Thyroid gland (tissue), 4 donors: Measurements from ENCODE around the gene KLHL11. TPM values are rescaled to one million over a fixed set of nuclear protein-coding genes. Genes with fewer than 3 reads are reported as not detected.

ENCODE experiments used
- DNase-seq, 2 donors: peaks; one replicate each; pipeline ENCODE4 v3.0.0-alpha.2; 2019
- H3K27ac ChIP-seq, 3 donors: fragments of 200-600 bp; sonication (generic); 1 replicate in 2 of 3; 2 replicates in 1 of 3; pipeline ENCODE4 v1.5.1; 2016 to 2019; ENCODE audit warnings: mild to moderate bottlenecking in 1 of 3, moderate library complexity in 1 of 3
- H3K27me3 ChIP-seq: fragments of 200-600 bp; sonication (generic); one replicate; pipeline ENCODE4 v1.5.1; 2019
- H3K36me3 ChIP-seq, 2 donors: fragments of 200-600 bp; sonication (generic); one replicate each; pipeline ENCODE4 v1.5.1; 2016 to 2019
- H3K4me1 ChIP-seq, 2 donors: fragments of 200-600 bp; sonication (generic); one replicate each; pipeline ENCODE4 v1.5.1; 2017 to 2019
- H3K4me3 ChIP-seq, 3 donors: fragments of 200-600 bp; sonication (generic); replicated peaks in 1 of 3; 1 replicate in 2 of 3; 2 replicates in 1 of 3; pipeline ENCODE4 v1.5.1; 2016; ENCODE audit warnings: mild to moderate bottlenecking in 1 of 3
- H3K9me3 ChIP-seq: fragments of 200-600 bp; sonication (generic); one replicate; pipeline ENCODE4 v1.5.1; 2017
- POLR2A ChIP-seq, 2 donors: fragments of 450-650 bp; IDR thresholded peaks; one replicate each; pipeline ENCODE4 v1.6.1; 2017; ENCODE audit warnings: antibody characterized with exemption in 2 of 2, mild to moderate bottlenecking in 2 of 2, moderate library complexity in 1 of 2
- WGBS, 2 donors: methylation state at CpG; one replicate each; pipeline ENCODE4 v1.1.5; 2017; 5-methylcytosine and 5-hydroxymethylcytosine counted together
- intact Hi-C: fragments of 100-400 bp; cut with DNase I; formaldehyde crosslinking; loops from one replicate; pipeline ENCODE4 v1.15.1; 2023
- total RNA-seq, 4 donors: library from RNA; depleted of rRNA; stranded (reverse); fragments of >200 nt; gene quantifications; one replicate each; pipeline ENCODE4 v1.2.3, GENCODE V29; 2016
- TF ChIP-seq, protein P1 (sequence below), 6 experiments: fragments of 200-600 bp in 3 of 6; fragments of 450-650 bp in 3 of 6; sonication (generic) in 3 of 6; IDR thresholded peaks; one replicate each; pipeline ENCODE4 v1.5.1; 2016 to 2019; ENCODE audit warnings: antibody characterized with exemption in 6 of 6, mild to moderate bottlenecking in 2 of 6, inconsistent platforms in 1 of 6, moderate library complexity in 1 of 6

KLHL11 gene, protein sequence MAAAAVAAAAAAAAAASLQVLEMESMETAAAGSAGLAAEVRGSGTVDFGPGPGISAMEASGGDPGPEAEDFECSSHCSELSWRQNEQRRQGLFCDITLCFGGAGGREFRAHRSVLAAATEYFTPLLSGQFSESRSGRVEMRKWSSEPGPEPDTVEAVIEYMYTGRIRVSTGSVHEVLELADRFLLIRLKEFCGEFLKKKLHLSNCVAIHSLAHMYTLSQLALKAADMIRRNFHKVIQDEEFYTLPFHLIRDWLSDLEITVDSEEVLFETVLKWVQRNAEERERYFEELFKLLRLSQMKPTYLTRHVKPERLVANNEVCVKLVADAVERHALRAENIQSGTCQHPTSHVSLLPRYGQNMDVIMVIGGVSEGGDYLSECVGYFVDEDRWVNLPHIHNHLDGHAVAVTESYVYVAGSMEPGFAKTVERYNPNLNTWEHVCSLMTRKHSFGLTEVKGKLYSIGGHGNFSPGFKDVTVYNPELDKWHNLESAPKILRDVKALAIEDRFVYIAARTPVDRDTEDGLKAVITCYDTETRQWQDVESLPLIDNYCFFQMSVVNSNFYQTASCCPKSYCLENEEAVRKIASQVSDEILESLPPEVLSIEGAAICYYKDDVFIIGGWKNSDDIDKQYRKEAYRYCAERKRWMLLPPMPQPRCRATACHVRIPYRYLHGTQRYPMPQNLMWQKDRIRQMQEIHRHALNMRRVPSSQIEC
- total RNA-seq: 10 to 100 TPM; 46.0 to 60.7 (median 46.9) TPM

DNA sequence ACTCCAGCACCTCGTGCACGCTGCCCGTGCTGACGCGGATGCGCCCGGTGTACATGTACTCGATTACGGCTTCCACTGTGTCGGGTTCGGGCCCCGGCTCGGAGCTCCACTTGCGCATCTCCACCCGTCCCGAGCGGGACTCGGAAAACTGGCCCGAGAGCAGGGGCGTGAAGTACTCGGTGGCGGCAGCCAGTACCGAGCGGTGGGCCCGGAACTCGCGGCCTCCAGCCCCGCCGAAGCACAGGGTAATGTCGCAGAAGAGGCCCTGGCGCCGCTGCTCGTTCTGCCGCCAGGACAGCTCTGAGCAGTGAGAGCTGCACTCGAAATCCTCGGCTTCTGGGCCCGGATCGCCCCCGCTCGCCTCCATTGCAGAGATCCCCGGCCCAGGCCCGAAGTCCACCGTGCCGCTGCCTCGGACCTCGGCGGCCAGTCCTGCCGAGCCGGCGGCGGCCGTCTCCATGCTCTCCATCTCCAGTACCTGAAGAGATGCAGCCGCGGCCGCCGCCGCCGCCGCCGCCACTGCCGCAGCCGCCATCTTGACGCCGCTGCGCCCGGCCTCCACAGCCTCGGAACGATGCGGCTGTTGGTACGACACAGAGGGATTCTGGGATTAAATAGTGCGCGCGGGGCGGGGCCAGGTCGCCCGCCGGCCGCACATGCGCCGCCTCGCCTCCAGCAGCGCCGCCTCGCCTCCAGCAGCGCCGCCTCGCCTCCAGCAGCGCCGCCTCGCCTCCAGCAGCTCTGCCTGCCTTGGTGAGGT, at the start of gene KLHL11:
KLHL11 (minus strand) TSS at position 588 of the 760 bp plus-strand sequence; CDS start at position 535, 53 bp downstream.
- Histone ChIP-seq H3K27ac (peak within 1 kb of the TSS; percentile 80 to 88 (median 88)), H3K4me3 (peak within 1 kb of the TSS; percentile 79 to 92 (median 84)), H3K36me3 (peaks cover 0 to 7% of the 10 kb centered on the region in 2 donors), H3K4me1 (peaks cover 20 to 42% of the 10 kb centered on the region in 2 donors), H3K9me3 (no peaks in the 10 kb centered on the region), H3K27me3 (no peaks in the 10 kb centered on the region)
- intact Hi-C loops: no loop called here
- 0% methylated on average over 31 to 34 of the region's 90 CpGs for WGBS, 2 donors
- DNase-seq: peak; percentile 90
- peak; percentile 62 to 94 for TF ChIP-seq POLR2A (IDR thresholded peaks at IDR 0.05)
- TF ChIP-seq, protein P1, sequence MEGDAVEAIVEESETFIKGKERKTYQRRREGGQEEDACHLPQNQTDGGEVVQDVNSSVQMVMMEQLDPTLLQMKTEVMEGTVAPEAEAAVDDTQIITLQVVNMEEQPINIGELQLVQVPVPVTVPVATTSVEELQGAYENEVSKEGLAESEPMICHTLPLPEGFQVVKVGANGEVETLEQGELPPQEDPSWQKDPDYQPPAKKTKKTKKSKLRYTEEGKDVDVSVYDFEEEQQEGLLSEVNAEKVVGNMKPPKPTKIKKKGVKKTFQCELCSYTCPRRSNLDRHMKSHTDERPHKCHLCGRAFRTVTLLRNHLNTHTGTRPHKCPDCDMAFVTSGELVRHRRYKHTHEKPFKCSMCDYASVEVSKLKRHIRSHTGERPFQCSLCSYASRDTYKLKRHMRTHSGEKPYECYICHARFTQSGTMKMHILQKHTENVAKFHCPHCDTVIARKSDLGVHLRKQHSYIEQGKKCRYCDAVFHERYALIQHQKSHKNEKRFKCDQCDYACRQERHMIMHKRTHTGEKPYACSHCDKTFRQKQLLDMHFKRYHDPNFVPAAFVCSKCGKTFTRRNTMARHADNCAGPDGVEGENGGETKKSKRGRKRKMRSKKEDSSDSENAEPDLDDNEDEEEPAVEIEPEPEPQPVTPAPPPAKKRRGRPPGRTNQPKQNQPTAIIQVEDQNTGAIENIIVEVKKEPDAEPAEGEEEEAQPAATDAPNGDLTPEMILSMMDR (IDR thresholded peaks at IDR 0.05): no peak

DNA sequence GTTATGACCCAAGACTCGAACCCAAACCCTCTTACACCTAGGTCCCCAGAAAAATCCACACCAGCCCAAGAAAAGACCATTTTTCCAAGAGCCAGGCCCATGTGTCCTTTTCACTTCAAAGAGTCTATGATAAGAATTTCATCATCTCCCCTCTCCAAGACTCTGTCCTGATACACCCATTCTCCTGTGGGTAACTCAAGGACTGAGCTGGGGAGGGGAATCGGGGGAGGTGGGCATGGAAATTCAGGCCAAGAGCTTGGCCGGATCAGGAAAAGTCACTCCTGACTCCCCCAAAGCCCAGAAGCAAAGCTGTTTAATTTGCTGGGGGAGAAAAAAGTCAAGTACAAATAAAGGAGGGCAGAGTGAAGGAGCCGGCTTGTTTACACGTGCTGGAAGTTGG, 49.8 kb upstream of the KLHL11 start:
- intact Hi-C loops: no loop called here
- Histone ChIP-seq H3K9me3 (no peaks in the 10 kb centered on the region), H3K27ac (no peak overlapping the region), H3K4me3 (no peak overlapping the region), H3K27me3 (no peaks in the 10 kb centered on the region), H3K4me1 (peaks cover 18 to 30% of the 10 kb centered on the region in 2 donors), H3K36me3 (peaks cover 21 to 31% of the 10 kb centered on the region in 2 donors)
- no peak for DNase-seq
- no peak for TF ChIP-seq POLR2A (IDR thresholded peaks at IDR 0.05)
- TF ChIP-seq, protein P1 (IDR thresholded peaks at IDR 0.05): no peak
- 76 to 83% methylated on average over 5 of the region's 5 CpGs for WGBS, 2 donors

GRCh38 chr17:41914358-41914766, 49.1 kb upstream of the KLHL11 start:
- WGBS, 2 donors: 56 to 67% methylated on average over 6 of the region's 6 CpGs
- no peak for DNase-seq
- intact Hi-C loops: no loop called here
- Histone ChIP-seq H3K27ac (no peak overlapping the region), H3K4me1 (peaks cover 12 to 23% of the 10 kb centered on the region in 2 donors), H3K27me3 (no peaks in the 10 kb centered on the region), H3K9me3 (no peaks in the 10 kb centered on the region), H3K36me3 (peaks cover 27 to 38% of the 10 kb centered on the region in 2 donors), H3K4me3 (no peak overlapping the region)
- TF ChIP-seq POLR2A (IDR thresholded peaks at IDR 0.05): no peak
- TF ChIP-seq, protein P1 (IDR thresholded peaks at IDR 0.05): no peak

GRCh38 chr17:41913798-41914197, 48.6 kb upstream of the KLHL11 start:
- intact Hi-C loops: no loop called here
- Histone ChIP-seq H3K27ac (no peak overlapping the region), H3K4me3 (no peak overlapping the region), H3K4me1 (peaks cover 11 to 23% of the 10 kb centered on the region in 2 donors), H3K36me3 (peaks cover 32 to 43% of the 10 kb centered on the region in 2 donors), H3K9me3 (no peaks in the 10 kb centered on the region), H3K27me3 (no peaks in the 10 kb centered on the region)
- no peak for DNase-seq
- 84 to 93% methylated on average over 4 of the region's 4 CpGs for WGBS, 2 donors
- TF ChIP-seq POLR2A (IDR thresholded peaks at IDR 0.05): no peak
- TF ChIP-seq, protein P1 (IDR thresholded peaks at IDR 0.05): no peak
